Measurements from ENCODE around the gene LRRC27. TPM values are rescaled to one million over a fixed set of nuclear protein-coding genes. Genes with fewer than 3 reads are reported as not detected.

Gene LRRC27
- total RNA-seq, 2 experiments from 2014 or later, result 13.0 to 17.3 TPM

DNA sequence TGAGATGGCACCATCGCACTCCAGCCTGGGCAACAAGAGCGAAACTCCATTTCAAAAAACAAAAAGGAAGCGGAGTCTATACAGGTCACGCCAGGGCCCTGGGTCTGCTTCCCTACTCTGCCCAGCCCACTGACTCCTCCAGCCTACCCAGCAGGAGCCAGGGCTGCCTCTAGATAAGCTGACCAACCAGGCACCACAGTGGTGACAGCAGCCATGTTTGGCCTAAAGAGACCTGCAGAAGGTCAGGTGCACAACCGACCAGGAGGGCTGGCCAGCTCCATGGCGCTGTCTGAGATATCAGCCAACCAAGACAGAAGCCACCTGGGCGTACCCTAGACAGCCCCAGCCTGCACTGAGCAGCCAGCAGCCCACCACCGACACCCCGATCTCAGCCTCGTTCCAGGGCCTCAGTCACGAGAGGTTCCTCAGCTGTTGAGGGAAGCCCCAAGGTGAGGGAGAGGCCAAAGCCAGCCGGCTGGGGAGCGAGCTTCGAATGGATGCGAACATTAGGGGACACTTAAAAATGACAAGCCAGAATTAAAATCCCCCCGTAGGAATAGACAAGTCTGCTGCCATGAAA is 40.6 kb downstream of the LRRC27 start:
- ChIA-PET POLR2A (no interaction called here), CTCF (ENCODE audit: unreplicated experiment) (interaction anchor here (0.6 kb wide), 1 partner anchor 681 kb away, joined by 4 read pairs; no protein-coding TSS in a partner anchor)
- no peaks in the 10 kb centered on the region for H4K20me1 ChIP-seq (ENCODE audit: insufficient read depth, low read length)
- no peaks in the 10 kb centered on the region for H3K4me1 ChIP-seq (ENCODE audit: insufficient read depth, low read length, poor library complexity, severe bottlenecking)
- H3K9me2 ChIP-seq (ENCODE audit: insufficient read depth, low read length), result no peaks in the 10 kb centered on the region
- H3K79me2 ChIP-seq (ENCODE audit: insufficient read depth, low read depth, low read length), result no peaks in the 10 kb centered on the region
- H3K9me3 ChIP-seq (ENCODE audit: low read length), result no peaks in the 10 kb centered on the region
- H2AFZ ChIP-seq (ENCODE audit: low read length), result no peak overlapping the region
- no peaks in the 10 kb centered on the region for H3K36me3 ChIP-seq (ENCODE audit: insufficient read depth, low read length)
- TF ChIP-seq, protein P1, sequence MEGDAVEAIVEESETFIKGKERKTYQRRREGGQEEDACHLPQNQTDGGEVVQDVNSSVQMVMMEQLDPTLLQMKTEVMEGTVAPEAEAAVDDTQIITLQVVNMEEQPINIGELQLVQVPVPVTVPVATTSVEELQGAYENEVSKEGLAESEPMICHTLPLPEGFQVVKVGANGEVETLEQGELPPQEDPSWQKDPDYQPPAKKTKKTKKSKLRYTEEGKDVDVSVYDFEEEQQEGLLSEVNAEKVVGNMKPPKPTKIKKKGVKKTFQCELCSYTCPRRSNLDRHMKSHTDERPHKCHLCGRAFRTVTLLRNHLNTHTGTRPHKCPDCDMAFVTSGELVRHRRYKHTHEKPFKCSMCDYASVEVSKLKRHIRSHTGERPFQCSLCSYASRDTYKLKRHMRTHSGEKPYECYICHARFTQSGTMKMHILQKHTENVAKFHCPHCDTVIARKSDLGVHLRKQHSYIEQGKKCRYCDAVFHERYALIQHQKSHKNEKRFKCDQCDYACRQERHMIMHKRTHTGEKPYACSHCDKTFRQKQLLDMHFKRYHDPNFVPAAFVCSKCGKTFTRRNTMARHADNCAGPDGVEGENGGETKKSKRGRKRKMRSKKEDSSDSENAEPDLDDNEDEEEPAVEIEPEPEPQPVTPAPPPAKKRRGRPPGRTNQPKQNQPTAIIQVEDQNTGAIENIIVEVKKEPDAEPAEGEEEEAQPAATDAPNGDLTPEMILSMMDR (conservative IDR thresholded peaks at IDR 0.05; ENCODE audit: low read length), result no peak
- no peak for TF ChIP-seq EZH2phosphoT487 (IDR thresholded peaks at IDR 0.05; ENCODE audit: borderline replicate concordance, low read depth, low read length)
- H3K27ac ChIP-seq (ENCODE audit: low read depth, low read length, poor library complexity, severe bottlenecking), result no peak overlapping the region
- H3K4me3 ChIP-seq (ENCODE audit: low read depth, low read length, poor library complexity, severe bottlenecking), result no peak overlapping the region
- BruUV-seq (replicated peaks), result no TSS peak
- intact Hi-C loops (cut with micrococcal nuclease; ENCODE audit: unreplicated experiment), result no loop called here
- H3K4me2 ChIP-seq (ENCODE audit: low read length), result no peak overlapping the region
- no peak for DNase-seq (ENCODE audit: low spot score)

DNA sequence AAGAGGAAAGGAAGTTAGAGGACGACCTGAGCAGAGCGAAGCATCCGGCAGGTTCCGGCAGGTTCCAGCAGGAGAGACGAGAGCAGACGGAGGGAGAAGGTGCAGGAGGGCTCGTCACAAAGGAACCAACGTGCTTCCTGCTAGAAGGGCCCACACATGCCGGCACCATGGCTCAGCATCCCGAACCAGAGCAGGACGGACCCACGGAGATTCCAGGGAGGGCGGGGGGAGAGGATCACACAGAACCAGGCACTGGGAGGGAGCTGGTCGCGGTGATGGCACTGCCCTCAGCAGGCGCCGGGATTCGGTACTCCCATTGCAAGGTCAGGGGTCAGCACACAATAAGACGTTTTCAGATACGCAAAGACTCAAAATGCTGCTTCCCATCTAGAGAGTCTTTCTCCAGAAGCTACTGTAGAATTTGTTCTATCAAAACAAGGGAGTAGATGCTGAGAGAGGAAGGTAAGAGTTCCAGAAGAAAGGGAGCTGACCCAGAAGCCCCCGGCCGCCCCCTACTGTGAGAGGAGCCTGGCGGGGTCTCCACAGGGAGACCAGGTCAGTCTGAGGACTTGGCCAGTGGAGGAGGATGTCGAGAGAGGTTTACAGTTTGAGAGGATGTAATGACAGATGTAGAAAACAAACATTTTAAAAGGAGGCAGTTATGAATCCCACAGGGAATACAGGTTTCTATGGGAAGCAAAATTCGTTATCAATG is 41.4 kb downstream of the LRRC27 start:
- intact Hi-C loops (cut with micrococcal nuclease; ENCODE audit: unreplicated experiment), result no loop called here

More for the DNA sequence above, 41.4 kb downstream of the LRRC27 start:
- ChIA-PET POLR2A (no interaction called here), CTCF (ENCODE audit: unreplicated experiment) (no interaction called here)
- H2AFZ ChIP-seq (ENCODE audit: low read length), result no peak overlapping the region
- H4K20me1 ChIP-seq (ENCODE audit: insufficient read depth, low read length), result no peaks in the 10 kb centered on the region
- H3K4me3 ChIP-seq (ENCODE audit: low read depth, low read length, poor library complexity, severe bottlenecking), result no peak overlapping the region
- no peaks in the 10 kb centered on the region for H3K79me2 ChIP-seq (ENCODE audit: insufficient read depth, low read depth, low read length)
- H3K27ac ChIP-seq (ENCODE audit: low read depth, low read length, poor library complexity, severe bottlenecking), result no peak overlapping the region
- no TSS peak for BruUV-seq (replicated peaks)
- H3K36me3 ChIP-seq (ENCODE audit: insufficient read depth, low read length), result no peaks in the 10 kb centered on the region
- DNase-seq (ENCODE audit: low spot score), result no peak
- no peak overlapping the region for H3K4me2 ChIP-seq (ENCODE audit: low read length)
- H3K4me1 ChIP-seq (ENCODE audit: insufficient read depth, low read length, poor library complexity, severe bottlenecking), result no peaks in the 10 kb centered on the region
- no peaks in the 10 kb centered on the region for H3K9me2 ChIP-seq (ENCODE audit: insufficient read depth, low read length)
- TF ChIP-seq, protein P1 (conservative IDR thresholded peaks at IDR 0.05; ENCODE audit: low read length), result no peak
- no peaks in the 10 kb centered on the region for H3K9me3 ChIP-seq (ENCODE audit: low read length)
